Choroid plexus epithelial cell (primary cell): Measurements from ENCODE around the gene TANGO6.

Source experiments
- DNase-seq: peaks from one replicate; pipeline ENCODE4 v3.0.0-alpha.2; 2010; ENCODE audit warnings: low read depth
- H3K4me3 ChIP-seq: 2 replicates; pipeline ENCODE4 v1.5.1; 2011; ENCODE audit warnings: low read depth, mild to moderate bottlenecking, control low read depth, low read length, moderate library complexity
- TF ChIP-seq, protein P1 (sequence below): conservative IDR thresholded peaks from 2 replicates; pipeline ENCODE4 v1.5.1; 2011; ENCODE audit warnings: low read depth, mild to moderate bottlenecking, control low read depth, inconsistent platforms, low read length, moderate library complexity

TANGO6 gene

DNA sequence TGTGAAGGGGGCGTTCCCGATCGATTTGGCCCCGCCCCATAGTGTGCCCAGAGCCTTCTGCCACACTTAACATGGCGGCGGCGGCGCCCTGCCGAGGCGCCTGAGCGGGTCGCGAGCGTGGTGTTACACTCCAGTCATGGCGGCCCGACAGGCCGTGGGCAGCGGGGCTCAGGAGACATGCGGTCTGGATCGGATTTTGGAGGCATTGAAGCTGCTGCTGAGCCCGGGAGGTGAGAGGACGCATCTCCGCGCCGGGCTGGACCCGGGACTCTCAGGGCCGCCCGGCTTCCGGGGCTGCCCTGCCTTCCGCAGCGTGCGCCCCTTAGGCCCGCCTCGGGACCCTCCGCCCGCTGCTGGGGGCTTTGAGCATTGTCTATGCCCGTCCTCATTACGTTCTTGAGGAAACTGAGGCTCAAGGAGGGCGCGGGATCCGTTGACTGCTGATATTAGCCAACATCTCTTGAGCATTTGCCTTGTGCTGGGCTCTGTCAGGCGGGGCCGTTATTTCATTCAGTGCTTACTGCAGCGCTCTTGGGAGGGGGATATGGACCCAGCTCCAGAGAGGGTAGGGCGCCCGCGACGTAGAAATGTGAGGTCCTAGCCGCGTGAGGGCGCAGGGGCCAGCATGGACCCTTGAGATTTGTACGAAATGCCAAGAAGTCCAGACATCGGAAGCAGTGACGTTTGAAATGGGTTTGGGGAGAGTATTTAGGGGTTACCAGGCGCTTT, at the start of gene TANGO6:
TANGO6 (plus strand) TSS at position 50 of the 729 bp plus-strand sequence; CDS start at position 137, 87 bp downstream.
- peak within 1 kb of the TSS; percentile 75 for H3K4me3 ChIP-seq
- TF ChIP-seq, protein P1, sequence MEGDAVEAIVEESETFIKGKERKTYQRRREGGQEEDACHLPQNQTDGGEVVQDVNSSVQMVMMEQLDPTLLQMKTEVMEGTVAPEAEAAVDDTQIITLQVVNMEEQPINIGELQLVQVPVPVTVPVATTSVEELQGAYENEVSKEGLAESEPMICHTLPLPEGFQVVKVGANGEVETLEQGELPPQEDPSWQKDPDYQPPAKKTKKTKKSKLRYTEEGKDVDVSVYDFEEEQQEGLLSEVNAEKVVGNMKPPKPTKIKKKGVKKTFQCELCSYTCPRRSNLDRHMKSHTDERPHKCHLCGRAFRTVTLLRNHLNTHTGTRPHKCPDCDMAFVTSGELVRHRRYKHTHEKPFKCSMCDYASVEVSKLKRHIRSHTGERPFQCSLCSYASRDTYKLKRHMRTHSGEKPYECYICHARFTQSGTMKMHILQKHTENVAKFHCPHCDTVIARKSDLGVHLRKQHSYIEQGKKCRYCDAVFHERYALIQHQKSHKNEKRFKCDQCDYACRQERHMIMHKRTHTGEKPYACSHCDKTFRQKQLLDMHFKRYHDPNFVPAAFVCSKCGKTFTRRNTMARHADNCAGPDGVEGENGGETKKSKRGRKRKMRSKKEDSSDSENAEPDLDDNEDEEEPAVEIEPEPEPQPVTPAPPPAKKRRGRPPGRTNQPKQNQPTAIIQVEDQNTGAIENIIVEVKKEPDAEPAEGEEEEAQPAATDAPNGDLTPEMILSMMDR: peak; percentile 39
- DNase-seq: peak; percentile 66

DNA sequence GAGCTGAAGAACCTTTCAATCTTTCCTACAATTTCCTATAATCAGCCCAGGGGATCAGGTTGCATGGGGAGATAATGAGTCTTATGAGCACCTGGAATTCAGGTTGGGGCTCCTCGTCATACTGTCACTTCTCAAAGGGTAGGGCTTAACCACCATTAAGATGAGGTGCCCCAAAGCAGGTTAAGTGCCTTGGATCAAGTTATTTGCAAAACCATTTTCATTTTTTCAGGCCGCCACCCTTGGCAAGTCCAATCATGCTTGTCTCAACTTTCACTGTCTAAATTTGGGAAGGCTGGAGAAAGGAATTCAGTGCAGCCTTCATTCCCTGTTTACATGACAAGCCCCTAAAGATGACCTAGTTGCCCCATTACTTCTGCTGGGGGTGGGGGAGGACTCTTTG, 44.9 kb upstream of the TANGO6 start:
- DNase-seq: no peak
- TF ChIP-seq, protein P1: no peak
- no peak overlapping the region for H3K4me3 ChIP-seq

DNA sequence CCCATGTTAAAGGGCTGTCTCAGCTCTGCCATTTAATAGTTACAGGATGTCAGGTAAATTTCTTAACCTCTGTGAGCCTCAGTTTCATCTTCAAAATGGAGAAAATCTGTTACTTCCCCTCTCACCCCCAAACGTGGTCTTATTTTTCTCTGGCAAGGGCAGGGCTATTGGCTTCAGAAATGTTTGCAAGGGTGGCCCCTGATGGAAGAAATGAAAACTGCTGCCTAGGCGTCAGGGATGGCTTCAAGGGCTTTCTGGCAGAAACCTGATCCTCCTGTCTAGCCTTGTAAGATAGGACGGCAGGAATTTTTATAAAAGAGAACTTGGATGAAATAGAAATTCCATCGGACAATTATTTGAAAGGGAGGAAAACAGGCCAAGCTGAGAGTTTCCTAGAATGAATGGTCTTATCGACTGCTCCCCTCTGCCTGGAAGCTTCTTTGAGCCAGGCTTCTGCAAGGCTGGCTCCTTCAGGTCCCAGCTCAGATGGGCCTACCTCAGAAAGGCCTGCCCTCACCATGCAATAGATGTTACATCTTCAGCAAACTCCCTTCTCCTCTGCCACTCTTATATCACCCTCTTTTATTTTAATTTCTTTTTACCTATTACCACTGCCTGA, 43.0 kb upstream of the TANGO6 start:
- TF ChIP-seq, protein P1: peak; percentile 92
- H3K4me3 ChIP-seq: no peak overlapping the region
- peak; percentile 95 for DNase-seq

DNA sequence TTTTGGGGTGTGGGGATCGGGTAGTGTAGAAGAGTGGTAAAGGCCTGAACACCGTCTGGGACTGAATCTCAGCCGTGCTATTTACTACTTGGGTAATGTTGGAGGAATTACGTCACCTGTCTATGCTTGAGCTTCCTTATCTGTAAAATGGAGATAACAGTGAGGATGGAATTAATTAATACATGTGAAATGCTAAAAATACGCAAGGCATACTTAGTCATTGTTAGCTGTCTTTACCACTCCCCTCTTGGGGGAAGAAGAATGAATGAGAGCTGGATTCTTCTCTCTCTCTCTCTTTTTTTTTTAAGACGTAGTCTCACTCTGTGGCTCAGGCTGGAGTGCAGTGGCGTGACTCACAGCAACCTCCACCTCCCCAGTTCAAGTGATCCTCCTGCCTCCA, 41.1 kb upstream of the TANGO6 start:
- H3K4me3 ChIP-seq: no peak overlapping the region
- TF ChIP-seq, protein P1: no peak
- peak; percentile 50 for DNase-seq

DNA sequence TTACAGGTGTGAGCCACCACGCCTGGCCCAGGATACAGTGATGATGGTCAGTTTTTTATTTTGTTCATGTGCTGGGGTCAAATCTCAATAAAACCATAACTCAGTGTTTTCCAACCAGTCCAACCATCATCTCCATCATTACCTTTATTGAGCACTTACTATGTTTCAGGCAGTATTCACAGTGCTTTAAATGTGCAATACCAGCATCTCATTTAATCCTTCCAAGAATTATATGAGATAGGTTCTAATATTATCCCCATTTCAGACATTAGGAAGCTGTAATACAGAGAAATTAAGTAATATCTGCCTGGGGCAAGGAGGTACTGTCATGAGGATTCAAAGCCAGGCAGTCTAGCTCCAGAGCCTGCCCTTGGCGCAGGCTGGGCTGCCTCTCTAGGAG, 36.9 kb upstream of the TANGO6 start:
- no peak for DNase-seq
- H3K4me3 ChIP-seq: no peak overlapping the region
- TF ChIP-seq, protein P1: no peak

DNA sequence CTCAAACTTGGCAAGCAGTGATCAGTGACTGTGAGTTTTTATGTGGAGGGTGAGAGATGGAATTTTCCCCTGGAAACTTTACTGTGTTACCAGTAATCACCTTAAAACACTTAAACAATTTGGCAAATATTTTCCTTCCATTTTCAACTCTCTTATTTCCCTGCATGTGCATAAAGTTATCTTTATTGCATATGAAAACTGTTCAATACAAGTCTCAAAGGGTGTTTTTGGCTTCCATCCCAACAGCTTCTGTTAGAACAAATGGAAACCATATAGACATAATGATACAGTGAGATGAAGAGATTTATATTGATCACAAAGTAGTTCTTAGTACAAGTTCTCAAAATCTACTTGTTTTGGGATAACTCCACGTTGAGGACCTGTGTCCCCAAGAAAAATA, 36.4 kb upstream of the TANGO6 start:
- DNase-seq: no peak
- H3K4me3 ChIP-seq: no peak overlapping the region
- TF ChIP-seq, protein P1: no peak

DNA sequence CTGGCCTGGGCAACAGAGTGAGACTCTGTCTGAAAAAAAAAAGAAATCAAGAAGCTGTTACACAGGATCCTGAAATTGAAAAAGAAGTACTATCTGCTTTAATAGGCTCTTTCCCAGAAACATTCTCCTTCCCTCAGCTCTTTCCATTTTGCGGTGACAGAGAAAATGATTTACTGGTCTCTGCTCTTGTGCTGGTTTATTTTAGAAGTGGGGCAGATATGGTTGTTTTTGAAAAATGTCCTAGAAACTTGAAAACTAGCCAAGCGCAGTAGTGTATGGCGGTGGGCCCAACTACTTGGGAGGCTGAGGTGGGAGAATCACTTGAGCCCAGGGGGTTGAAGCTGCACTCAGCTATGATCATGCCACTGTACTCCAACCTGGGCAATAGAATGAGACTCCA, 28.8 kb upstream of the TANGO6 start:
- no peak overlapping the region for H3K4me3 ChIP-seq
- no peak for DNase-seq
- TF ChIP-seq, protein P1: no peak
